ENCODE results near the gene NRIP1. TPM values are rescaled to one million over a fixed set of nuclear protein-coding genes. Genes with fewer than 3 reads are reported as not detected.

NRIP1 gene
- polyA plus RNA-seq, 1 donor from 2014 or later: 48.4 TPM

DNA sequence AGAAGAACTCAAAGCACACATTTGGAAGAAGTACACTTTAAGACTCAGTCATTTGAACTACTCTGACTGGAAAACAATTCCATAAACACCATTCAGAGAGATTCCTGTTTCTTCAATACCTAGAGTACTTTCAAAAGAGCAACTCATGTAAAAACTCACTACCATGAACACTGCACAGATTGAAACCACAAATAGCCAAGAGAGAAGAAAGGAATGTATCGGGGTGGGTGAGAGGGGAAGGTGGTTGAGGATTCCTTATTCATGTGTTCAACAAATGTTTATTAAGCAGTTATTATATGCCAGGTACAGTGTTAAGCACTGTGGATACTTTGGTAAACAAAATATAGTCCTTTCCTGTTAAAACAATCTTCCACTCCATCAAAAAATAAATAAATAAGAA, 64.7 kb downstream of the NRIP1 start:
- Histone ChIP-seq H3K9ac (ENCODE audit: low read length) (no peak overlapping the region), H3K36me3 (ENCODE audit: insufficient read depth, low read length) (no peaks in the 10 kb centered on the region), H4K20me1 (ENCODE audit: insufficient read depth) (no peaks in the 10 kb centered on the region), H3K79me2 (replicated peaks; ENCODE audit: insufficient read depth, low read length) (peaks cover 66% of the 10 kb centered on the region), H3K9me2 (ENCODE audit: insufficient read depth, low read length) (no peaks in the 10 kb centered on the region), H3K9me3 (ENCODE audit: low read length) (no peaks in the 10 kb centered on the region), H3K4me2 (ENCODE audit: low read length) (no peak overlapping the region), H3K4me3 (ENCODE audit: low read length) (no peak overlapping the region), H3K27me3 (ENCODE audit: insufficient read depth, low read depth, low read length) (no peaks in the 10 kb centered on the region), H3F3A (ENCODE audit: insufficient read depth, low read length, poor library complexity, severe bottlenecking) (peaks cover 8% of the 10 kb centered on the region), H2AFZ (ENCODE audit: low read depth, low read length) (no peak overlapping the region), H3K27ac (ENCODE audit: low read length) (no peak overlapping the region)
- no peak for TF ChIP-seq EZH2 (IDR thresholded peaks at IDR 0.05; ENCODE audit: borderline replicate concordance, insufficient read depth, low read length, poor library complexity, severe bottlenecking)
- no peak for TF ChIP-seq MXI1 (conservative IDR thresholded peaks at IDR 0.05; ENCODE audit: poor library complexity, severe bottlenecking)
- no peak for TF ChIP-seq EP300 (conservative IDR thresholded peaks at IDR 0.05; ENCODE audit: poor library complexity, severe bottlenecking)
- TF ChIP-seq REST (IDR thresholded peaks at IDR 0.05; ENCODE audit: borderline replicate concordance): no peak
- TF ChIP-seq SMC3 (conservative IDR thresholded peaks at IDR 0.05; ENCODE audit: poor library complexity): no peak
- TF ChIP-seq RAD21 (conservative IDR thresholded peaks at IDR 0.05): no peak
- TF ChIP-seq TAF1 (IDR thresholded peaks at IDR 0.05; ENCODE audit: low read depth): no peak
- TF ChIP-seq POLR2AphosphoS5 (IDR thresholded peaks at IDR 0.05): no peak
- TF ChIP-seq, protein P1, sequence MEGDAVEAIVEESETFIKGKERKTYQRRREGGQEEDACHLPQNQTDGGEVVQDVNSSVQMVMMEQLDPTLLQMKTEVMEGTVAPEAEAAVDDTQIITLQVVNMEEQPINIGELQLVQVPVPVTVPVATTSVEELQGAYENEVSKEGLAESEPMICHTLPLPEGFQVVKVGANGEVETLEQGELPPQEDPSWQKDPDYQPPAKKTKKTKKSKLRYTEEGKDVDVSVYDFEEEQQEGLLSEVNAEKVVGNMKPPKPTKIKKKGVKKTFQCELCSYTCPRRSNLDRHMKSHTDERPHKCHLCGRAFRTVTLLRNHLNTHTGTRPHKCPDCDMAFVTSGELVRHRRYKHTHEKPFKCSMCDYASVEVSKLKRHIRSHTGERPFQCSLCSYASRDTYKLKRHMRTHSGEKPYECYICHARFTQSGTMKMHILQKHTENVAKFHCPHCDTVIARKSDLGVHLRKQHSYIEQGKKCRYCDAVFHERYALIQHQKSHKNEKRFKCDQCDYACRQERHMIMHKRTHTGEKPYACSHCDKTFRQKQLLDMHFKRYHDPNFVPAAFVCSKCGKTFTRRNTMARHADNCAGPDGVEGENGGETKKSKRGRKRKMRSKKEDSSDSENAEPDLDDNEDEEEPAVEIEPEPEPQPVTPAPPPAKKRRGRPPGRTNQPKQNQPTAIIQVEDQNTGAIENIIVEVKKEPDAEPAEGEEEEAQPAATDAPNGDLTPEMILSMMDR (IDR thresholded peaks at IDR 0.05; ENCODE audit: poor library complexity, severe bottlenecking): no peak

DNA sequence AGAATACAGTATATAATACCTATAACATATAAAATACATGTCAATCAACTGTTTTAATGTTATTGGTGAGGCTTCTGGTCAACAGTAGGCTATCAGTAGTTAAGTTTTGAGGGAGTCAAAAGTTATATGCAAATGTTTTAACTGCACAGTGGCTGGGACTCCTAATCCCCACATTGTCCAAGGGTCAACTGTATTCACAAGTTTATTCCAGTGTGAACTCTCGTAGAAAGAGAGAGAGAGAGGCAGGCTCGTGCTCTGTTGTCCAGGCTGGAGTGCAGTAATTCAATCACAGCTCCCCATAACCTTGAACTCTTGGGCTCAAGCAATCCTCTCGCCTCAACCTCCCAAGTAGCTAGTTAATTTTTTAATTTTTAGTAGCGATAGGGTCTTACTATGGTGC, 66.0 kb downstream of the NRIP1 start:
- TF ChIP-seq EP300 (conservative IDR thresholded peaks at IDR 0.05; ENCODE audit: poor library complexity, severe bottlenecking): no peak
- TF ChIP-seq RAD21 (conservative IDR thresholded peaks at IDR 0.05): no peak
- TF ChIP-seq EZH2 (IDR thresholded peaks at IDR 0.05; ENCODE audit: borderline replicate concordance, insufficient read depth, low read length, poor library complexity, severe bottlenecking): no peak
- TF ChIP-seq REST (IDR thresholded peaks at IDR 0.05; ENCODE audit: borderline replicate concordance): no peak
- no peak for TF ChIP-seq POLR2AphosphoS5 (IDR thresholded peaks at IDR 0.05)
- Histone ChIP-seq H4K20me1 (ENCODE audit: insufficient read depth) (no peaks in the 10 kb centered on the region), H3K4me2 (ENCODE audit: low read length) (no peak overlapping the region), H3K27ac (ENCODE audit: low read length) (no peak overlapping the region), H3K27me3 (ENCODE audit: insufficient read depth, low read depth, low read length) (no peaks in the 10 kb centered on the region), H3K36me3 (ENCODE audit: insufficient read depth, low read length) (no peaks in the 10 kb centered on the region), H2AFZ (ENCODE audit: low read depth, low read length) (no peak overlapping the region), H3K9me3 (ENCODE audit: low read length) (no peaks in the 10 kb centered on the region), H3K9me2 (ENCODE audit: insufficient read depth, low read length) (no peaks in the 10 kb centered on the region), H3F3A (ENCODE audit: insufficient read depth, low read length, poor library complexity, severe bottlenecking) (peaks cover 8% of the 10 kb centered on the region), H3K4me3 (ENCODE audit: low read length) (no peak overlapping the region), H3K9ac (ENCODE audit: low read length) (no peak overlapping the region), H3K79me2 (replicated peaks; ENCODE audit: insufficient read depth, low read length) (peaks cover 71% of the 10 kb centered on the region)

All from neural cell (in vitro differentiated cells).